Uterus (tissue), 4 donors: Measurements from ENCODE around the gene ATP8B1. TPM values are rescaled to one million over a fixed set of nuclear protein-coding genes. Genes with fewer than 3 reads are reported as not detected.

ENCODE experiments used
- DNase-seq, 2 donors: peaks; one replicate each; pipeline ENCODE4 v3.0.0-alpha.2; 2019 to 2020
- H3K27ac ChIP-seq, 2 donors: fragments of 200-600 bp; sonication (generic); 1 replicate in 1 of 2; 2 replicates in 1 of 2; pipeline ENCODE4 v1.5.1; 2016 to 2018
- H3K27me3 ChIP-seq, 2 donors: fragments of 200-600 bp; sonication (generic); one replicate each; pipeline ENCODE4 v1.5.1; 2018 to 2019; ENCODE audit warnings: control low read depth in 1 of 2
- H3K36me3 ChIP-seq, 2 donors: fragments of 200-600 bp; sonication (generic); one replicate each; pipeline ENCODE4 v1.5.1; 2019; ENCODE audit warnings: control low read depth in 1 of 2
- H3K4me1 ChIP-seq, 2 donors: fragments of 200-600 bp; sonication (generic); one replicate each; pipeline ENCODE4 v1.5.1; 2018 to 2019; ENCODE audit warnings: control low read depth in 1 of 2
- H3K4me3 ChIP-seq, 2 donors: fragments of 200-600 bp; sonication (generic); 1 replicate in 1 of 2; 2 replicates in 1 of 2; pipeline ENCODE4 v1.5.1; 2018 to 2019; ENCODE audit warnings: mild to moderate bottlenecking in 1 of 2
- H3K9me3 ChIP-seq, 2 donors: fragments of 200-600 bp; sonication (generic); one replicate each; pipeline ENCODE4 v1.5.1; 2019; ENCODE audit warnings: control low read depth in 1 of 2
- POLR2A ChIP-seq, 2 donors: fragments of 450-650 bp; IDR thresholded peaks; one replicate each; pipeline ENCODE4 v1.6.1; 2016; ENCODE audit warnings: antibody characterized with exemption in 2 of 2, mild to moderate bottlenecking in 1 of 2, moderate library complexity in 1 of 2
- intact Hi-C: fragments of 100-400 bp; cut with DNase I; formaldehyde crosslinking; loops from one replicate; pipeline ENCODE4 v1.15.1; 2023; ENCODE audit warnings: low total_unique reads
- total RNA-seq, 4 donors: library from RNA; depleted of rRNA in 3 of 4; stranded (reverse); fragments of >200 nt in 3 of 4; gene quantifications; one replicate each; pipeline versions ENCODE4 v1.1.0 to v1.2.4, GENCODE V29; 2014 to 2023
- TF ChIP-seq, protein P1 (sequence below), 4 experiments: fragments of 200-600 bp in 2 of 4; fragments of 450-650 bp in 2 of 4; sonication (generic) in 2 of 4; IDR thresholded peaks; one replicate each; pipeline ENCODE4 v1.5.1; 2016 to 2019; ENCODE audit warnings: antibody characterized with exemption in 4 of 4, mild to moderate bottlenecking in 2 of 4, moderate library complexity in 1 of 4
- donor health status: DM: yes; HTN: yes; CAD: no.

The ATP8B1 gene
- total RNA-seq, 4 donors from 2014 or later: 18.4 to 24.9 (median 22.1) TPM

DNA sequence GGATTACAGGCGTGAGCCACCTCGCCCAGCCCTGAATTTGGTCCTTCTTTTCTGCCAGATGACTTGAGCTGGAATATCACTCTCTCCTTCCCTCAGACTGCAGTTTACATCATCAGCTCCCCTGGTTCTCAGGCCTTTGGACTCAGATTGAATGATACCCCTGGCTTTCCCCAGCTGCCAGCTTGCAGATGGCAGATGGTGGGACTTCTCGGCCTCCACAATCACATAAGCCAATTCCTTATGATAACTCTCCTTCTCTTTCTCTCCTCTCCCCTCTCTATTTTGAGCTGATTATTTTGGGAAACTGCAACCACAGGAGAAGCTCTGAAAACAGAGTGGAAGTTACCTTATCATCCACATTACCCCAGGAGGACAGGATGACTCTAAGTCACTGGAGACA is 33.4 kb upstream of the ATP8B1 start:
- TF ChIP-seq, protein P1, sequence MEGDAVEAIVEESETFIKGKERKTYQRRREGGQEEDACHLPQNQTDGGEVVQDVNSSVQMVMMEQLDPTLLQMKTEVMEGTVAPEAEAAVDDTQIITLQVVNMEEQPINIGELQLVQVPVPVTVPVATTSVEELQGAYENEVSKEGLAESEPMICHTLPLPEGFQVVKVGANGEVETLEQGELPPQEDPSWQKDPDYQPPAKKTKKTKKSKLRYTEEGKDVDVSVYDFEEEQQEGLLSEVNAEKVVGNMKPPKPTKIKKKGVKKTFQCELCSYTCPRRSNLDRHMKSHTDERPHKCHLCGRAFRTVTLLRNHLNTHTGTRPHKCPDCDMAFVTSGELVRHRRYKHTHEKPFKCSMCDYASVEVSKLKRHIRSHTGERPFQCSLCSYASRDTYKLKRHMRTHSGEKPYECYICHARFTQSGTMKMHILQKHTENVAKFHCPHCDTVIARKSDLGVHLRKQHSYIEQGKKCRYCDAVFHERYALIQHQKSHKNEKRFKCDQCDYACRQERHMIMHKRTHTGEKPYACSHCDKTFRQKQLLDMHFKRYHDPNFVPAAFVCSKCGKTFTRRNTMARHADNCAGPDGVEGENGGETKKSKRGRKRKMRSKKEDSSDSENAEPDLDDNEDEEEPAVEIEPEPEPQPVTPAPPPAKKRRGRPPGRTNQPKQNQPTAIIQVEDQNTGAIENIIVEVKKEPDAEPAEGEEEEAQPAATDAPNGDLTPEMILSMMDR (IDR thresholded peaks at IDR 0.05): no peak
- TF ChIP-seq POLR2A (IDR thresholded peaks at IDR 0.05): no peak
- Histone ChIP-seq H3K9me3 (no peaks in the 10 kb centered on the region), H3K4me1 (no peaks in the 10 kb centered on the region), H3K27ac (no peak overlapping the region), H3K4me3 (no peak overlapping the region), H3K27me3 (no peaks in the 10 kb centered on the region), H3K36me3 (no peaks in the 10 kb centered on the region)
- DNase-seq: no peak
- intact Hi-C loops: no loop called here

DNA sequence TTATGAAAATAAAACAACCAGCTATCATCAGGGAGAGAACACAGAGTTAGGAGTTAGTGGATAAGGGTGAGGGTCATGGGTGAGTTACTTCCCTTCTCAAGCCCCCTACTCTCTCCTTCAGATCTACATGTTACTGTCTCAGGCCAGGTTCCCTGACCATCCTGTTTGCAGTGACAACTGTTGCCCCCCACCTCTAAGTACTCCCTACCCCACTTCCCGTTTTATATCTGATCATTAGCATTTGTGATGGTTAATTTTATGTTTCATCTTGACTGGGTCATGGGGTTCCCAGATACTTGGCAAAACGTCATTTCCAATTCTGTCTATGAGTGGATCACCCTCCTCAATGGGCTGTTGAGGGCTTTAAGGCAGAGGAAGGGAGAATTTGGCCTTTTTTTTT is 32.8 kb upstream of the ATP8B1 start:
- H3K4me1 ChIP-seq: no peaks in the 10 kb centered on the region
- H3K36me3 ChIP-seq: no peaks in the 10 kb centered on the region
- H3K27me3 ChIP-seq: no peaks in the 10 kb centered on the region
- no peak for DNase-seq
- no peak overlapping the region for H3K27ac ChIP-seq
- H3K9me3 ChIP-seq: no peaks in the 10 kb centered on the region
- TF ChIP-seq, protein P1 (IDR thresholded peaks at IDR 0.05): no peak
- no peak for TF ChIP-seq POLR2A (IDR thresholded peaks at IDR 0.05)
- intact Hi-C loops: no loop called here
- H3K4me3 ChIP-seq: no peak overlapping the region

DNA sequence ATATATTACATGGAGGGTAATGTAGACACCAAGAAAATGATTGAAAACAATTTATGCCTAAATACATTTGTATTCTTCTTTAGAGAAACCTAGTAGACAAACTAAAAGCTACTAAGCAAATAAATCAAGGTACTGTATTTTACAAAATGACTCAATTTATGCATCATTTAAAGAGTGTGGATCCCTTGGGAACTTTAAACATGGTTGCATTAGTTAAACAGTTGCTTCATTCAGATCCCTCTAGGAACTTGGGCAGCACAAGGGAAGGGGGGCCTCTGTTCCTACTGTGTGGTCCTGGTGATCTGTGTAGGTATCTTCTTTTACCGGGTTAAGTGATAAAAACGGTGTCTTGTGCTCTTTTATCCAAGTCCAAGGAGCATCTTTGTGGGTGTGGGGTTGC is 31.5 kb upstream of the ATP8B1 start:
- Histone ChIP-seq H3K9me3 (no peaks in the 10 kb centered on the region), H3K27ac (no peak overlapping the region), H3K4me3 (no peak overlapping the region), H3K4me1 (no peaks in the 10 kb centered on the region), H3K36me3 (no peaks in the 10 kb centered on the region), H3K27me3 (no peaks in the 10 kb centered on the region)
- no peak for TF ChIP-seq POLR2A (IDR thresholded peaks at IDR 0.05)
- TF ChIP-seq, protein P1 (IDR thresholded peaks at IDR 0.05): no peak
- DNase-seq: no peak
- intact Hi-C loops: no loop called here

DNA sequence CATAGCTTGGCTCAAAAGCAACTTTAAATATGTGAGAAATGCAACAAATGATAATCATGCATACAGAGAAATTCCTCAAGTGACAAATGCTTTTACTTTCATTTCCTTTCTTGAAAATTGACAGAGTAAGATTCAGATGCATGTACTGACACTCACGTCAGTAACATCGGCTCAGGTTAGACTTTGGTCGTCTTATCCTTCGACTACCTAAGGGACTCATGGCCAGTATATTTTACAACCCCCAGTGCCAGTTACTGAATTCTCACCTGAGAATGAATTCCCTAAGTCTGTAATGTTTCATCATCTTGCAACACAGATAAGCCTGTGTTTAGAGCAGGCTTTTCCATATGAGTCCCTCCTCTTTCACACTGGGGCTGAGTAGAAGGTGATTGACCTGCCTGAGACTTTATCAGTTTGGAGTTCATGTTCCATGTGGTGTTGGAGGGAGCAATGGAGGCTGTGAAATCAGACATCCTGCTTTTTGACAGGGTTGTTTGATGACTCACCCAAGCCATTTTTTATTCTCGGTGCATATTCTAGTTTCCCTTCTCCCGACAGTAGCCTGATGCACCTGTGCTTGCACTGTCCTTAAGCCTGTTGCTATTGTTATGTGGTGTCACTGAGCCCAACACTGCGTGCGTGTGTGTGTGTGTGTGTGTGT is 30.5 kb upstream of the ATP8B1 start:
- H3K4me1 ChIP-seq: no peaks in the 10 kb centered on the region
- H3K27ac ChIP-seq: no peak overlapping the region
- H3K4me3 ChIP-seq: no peak overlapping the region
- H3K36me3 ChIP-seq: no peaks in the 10 kb centered on the region
- H3K27me3 ChIP-seq: no peaks in the 10 kb centered on the region
- intact Hi-C loops: no loop called here
- DNase-seq: no peak
- no peaks in the 10 kb centered on the region for H3K9me3 ChIP-seq
- TF ChIP-seq, protein P1 (IDR thresholded peaks at IDR 0.05): no peak

DNA sequence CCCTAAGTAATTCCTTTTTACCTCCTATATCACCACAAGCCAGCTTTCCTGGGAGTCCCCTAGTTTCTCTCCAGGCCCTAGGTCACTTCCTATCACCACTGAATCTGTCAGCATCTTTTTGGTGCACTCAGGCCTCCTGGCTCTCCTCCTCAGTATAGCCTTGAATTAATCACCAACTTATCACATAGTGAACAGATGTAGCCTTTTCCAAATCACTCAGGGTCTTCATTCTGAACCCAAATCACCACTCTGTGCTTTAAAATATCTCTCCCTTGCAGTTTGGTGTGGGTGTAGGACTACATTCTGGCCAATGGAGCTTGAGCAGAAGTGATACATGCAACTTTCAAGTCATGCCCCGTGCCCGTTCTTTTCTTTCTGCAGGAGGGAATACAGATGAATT is 29.6 kb upstream of the ATP8B1 start:
- Histone ChIP-seq H3K9me3 (no peaks in the 10 kb centered on the region), H3K27me3 (no peaks in the 10 kb centered on the region), H3K36me3 (no peaks in the 10 kb centered on the region), H3K4me1 (no peaks in the 10 kb centered on the region), H3K27ac (no peak overlapping the region), H3K4me3 (no peak overlapping the region)
- TF ChIP-seq, protein P1 (IDR thresholded peaks at IDR 0.05): no peak
- no peak for TF ChIP-seq POLR2A (IDR thresholded peaks at IDR 0.05)
- no peak for DNase-seq
- intact Hi-C loops: no loop called here
